HCT116 (cell line): Measurements from ENCODE around the gene TWNK. TPM values are rescaled to one million over a fixed set of nuclear protein-coding genes. Genes with fewer than 3 reads are reported as not detected.
A peak's percentile ranks its signal among the peaks of the same experiment; 100 is the strongest.

Experiments used
- ATAC-seq: fragments of 200-7000 bp; cut with Tn5 transposase; 2 replicates; pipeline ENCODE4 v1.9.1; 2020; ENCODE audit warnings: mild to moderate bottlenecking, moderate library complexity
- BruUV-seq: library from RNA; stranded (reverse); fragments of 400-500 nt; replicated peaks from 2 replicates; lab custom pipeline; 2021; lab: Mats Ljungman, UMichigan
- CTCF ChIA-PET: fragments of 300-600 bp; sonication (Branson Sonifier 250); formaldehyde crosslinking; loops from one replicate; lab custom pipeline; 2021; ENCODE audit warnings: antibody characterized with exemption; lab: Charles Lee
- POLR2A ChIA-PET: fragments of 300-600, 350-600 bp; sonication (Branson Sonifier 250); formaldehyde crosslinking; loops from one replicate; lab custom pipeline; 2021; ENCODE audit warnings: antibody characterized with exemption; lab: Charles Lee
- RAD21 ChIA-PET, 2 experiments: fragments of 300-600 bp; sonication (Branson Sonifier 250); formaldehyde crosslinking; loops; one replicate each; lab custom pipeline; 2023; ENCODE audit warnings: low total read pairs in 2 of 2; ENCODE audit not compliant: uncharacterized antibody in 2 of 2, unreplicated experiment in 2 of 2, low non-redundant PET in 1 of 2; lab: Charles Lee
- DNase-seq: peaks from one replicate; pipeline ENCODE4 v3.0.0-alpha.2; 2010; ENCODE audit warnings: low read depth, low spot score
- H2AFZ ChIP-seq: fragments of 200-600 bp; shearing (Covaris generic), sonication (generic); 2 replicates; pipeline ENCODE4 v1.6.1; 2017; ENCODE audit warnings: low read depth, mixed run types, mixed read lengths, antibody characterized with exemption, low read length; ENCODE audit not compliant: poor library complexity, severe bottlenecking
- H3K27ac ChIP-seq: 2 replicates; pipeline ENCODE4 v1.5.1; 2012; ENCODE audit warnings: low read depth, low read length
- H3K27me3 ChIP-seq: fragments of 200-600 bp; sonication (generic); 2 replicates; pipeline ENCODE4 v1.6.1; 2016; ENCODE audit warnings: mixed run types, low read length, mixed read lengths; ENCODE audit not compliant: insufficient read depth
- H3K36me3 ChIP-seq, 2 experiments: fragments of 200-500 bp in 1 of 2; fragments of 200-600 bp in 1 of 2; sonication (Bioruptor generic) in 1 of 2; sonication (generic) in 1 of 2; 2 replicates each; pipeline versions ENCODE4 v1.5.1 to v1.6.1; 2014 to 2016; ENCODE audit warnings: low read length in 2 of 2, inconsistent platforms in 1 of 2, mixed read lengths in 1 of 2, mixed run types in 1 of 2; ENCODE audit not compliant: insufficient read depth in 2 of 2, control insufficient read depth in 1 of 2
- H3K4me1 ChIP-seq, 2 experiments: fragments of 200-600 bp in 1 of 2; sonication (generic) in 1 of 2; 2 replicates each; pipeline versions ENCODE4 v1.5.1 to v1.6.1; 2012 to 2017; ENCODE audit warnings: low read length in 2 of 2, inconsistent platforms in 1 of 2, mild to moderate bottlenecking in 1 of 2, mixed read lengths in 1 of 2, mixed run types in 1 of 2, moderate library complexity in 1 of 2; ENCODE audit not compliant: insufficient read depth in 2 of 2, control insufficient read depth in 1 of 2
- H3K4me2 ChIP-seq: fragments of 200-600 bp; sonication (generic); 2 replicates; pipeline ENCODE4 v1.6.1; 2017; ENCODE audit warnings: mixed run types, low read length, mixed read lengths
- H3K4me3 ChIP-seq, 2 experiments: fragments of 200-600 bp in 1 of 2; sonication (generic) in 1 of 2; replicated peaks in 1 of 2; 2 replicates each; pipeline ENCODE4 v1.5.1; 2011 to 2016; ENCODE audit warnings: low read length in 2 of 2, control low read depth in 1 of 2, low read depth in 1 of 2, mild to moderate bottlenecking in 1 of 2, mixed read lengths in 1 of 2, mixed run types in 1 of 2
- H3K79me2 ChIP-seq: fragments of 200-600 bp; sonication (generic); 2 replicates; pipeline ENCODE4 v1.6.1; 2017; ENCODE audit warnings: mild to moderate bottlenecking, mixed run types, low read length, moderate library complexity, mixed read lengths; ENCODE audit not compliant: insufficient read depth
- H3K9ac ChIP-seq: fragments of 200-600 bp; sonication (generic); 2 replicates; pipeline ENCODE4 v1.6.1; 2016; ENCODE audit warnings: low read length, mixed read lengths
- H3K9me2 ChIP-seq: fragments of 200-600 bp; sonication (generic), shearing (Covaris generic); 2 replicates; pipeline ENCODE4 v1.6.1; 2017; ENCODE audit warnings: mixed run types, mild to moderate bottlenecking, moderate library complexity; ENCODE audit not compliant: insufficient read depth
- H3K9me3 ChIP-seq, 2 experiments: fragments of 200-500 bp in 1 of 2; fragments of 200-600 bp in 1 of 2; sonication (Bioruptor generic) in 1 of 2; sonication (generic) in 1 of 2; 2 replicates each; pipeline ENCODE4 v1.6.1; 2014 to 2017; ENCODE audit warnings: low read length in 2 of 2, mixed read lengths in 2 of 2, inconsistent platforms in 1 of 2, low read depth in 1 of 2, mild to moderate bottlenecking in 1 of 2, mixed run types in 1 of 2, moderate library complexity in 1 of 2; ENCODE audit not compliant: control insufficient read depth in 1 of 2, insufficient read depth in 1 of 2
- H4K20me1 ChIP-seq: fragments of 200-600 bp; sonication (generic), shearing (Covaris generic); 2 replicates; pipeline ENCODE4 v1.6.1; 2017; ENCODE audit warnings: mixed run types, mild to moderate bottlenecking, moderate library complexity; ENCODE audit not compliant: insufficient read depth
- CBX3 ChIP-seq: IDR thresholded peaks from 2 replicates; pipeline ENCODE4 v1.6.1; 2012; ENCODE audit warnings: low read depth
- EGR1 ChIP-seq: IDR thresholded peaks from 2 replicates; pipeline ENCODE4 v1.6.1; 2012; ENCODE audit warnings: low read depth
- ELF1 ChIP-seq: IDR thresholded peaks from 2 replicates; pipeline ENCODE4 v1.6.1; 2012; ENCODE audit warnings: low read depth, borderline replicate concordance
- EZH2phosphoT487 ChIP-seq: fragments of 200-600 bp; IDR thresholded peaks from 2 replicates; pipeline ENCODE4 v1.6.1; 2018; ENCODE audit warnings: antibody characterized with exemption, borderline replicate concordance
- FOSL1 ChIP-seq: IDR thresholded peaks from 2 replicates; pipeline ENCODE4 v1.6.1; 2012; ENCODE audit warnings: low read depth
- POLR2A ChIP-seq: IDR thresholded peaks from 2 replicates; pipeline ENCODE4 v1.7.0; 2011; ENCODE audit warnings: borderline replicate concordance; ENCODE audit not compliant: insufficient read depth, insufficient read length; ENCODE audit errors: extremely low read depth
- POLR2AphosphoS5 ChIP-seq: IDR thresholded peaks from 2 replicates; pipeline ENCODE4 v1.6.1; 2011; ENCODE audit warnings: mild to moderate bottlenecking, low read depth, low read length, moderate library complexity
- SP1 ChIP-seq: IDR thresholded peaks from 2 replicates; pipeline ENCODE4 v1.6.1; 2012; ENCODE audit warnings: low read depth
- SRF ChIP-seq: IDR thresholded peaks from 2 replicates; pipeline ENCODE4 v1.6.1; 2012; ENCODE audit warnings: low read depth
- TCF7L2 ChIP-seq: IDR thresholded peaks from 2 replicates; pipeline ENCODE4 v1.7.0; 2011; ENCODE audit warnings: borderline replicate concordance, inconsistent platforms; ENCODE audit not compliant: insufficient read depth, insufficient read length; ENCODE audit errors: extremely low read depth
- YY1 ChIP-seq: IDR thresholded peaks from 2 replicates; pipeline ENCODE4 v1.6.1; 2011; ENCODE audit warnings: low read length, low read depth, moderate library complexity, mild to moderate bottlenecking; ENCODE audit not compliant: insufficient replicate concordance; ENCODE audit errors: extremely low read depth
- ZBTB33 ChIP-seq: IDR thresholded peaks from 2 replicates; pipeline ENCODE4 v1.6.1; 2011; ENCODE audit warnings: mild to moderate bottlenecking, low read length, moderate library complexity; ENCODE audit not compliant: insufficient replicate concordance; ENCODE audit errors: extremely low read depth
- ZFX ChIP-seq: fragments of 450-650 bp; IDR thresholded peaks from 2 replicates; pipeline ENCODE4 v1.6.1; 2017
- ZNF274 ChIP-seq: fragments of 200-500 bp; sonication (Bioruptor generic); IDR thresholded peaks from 2 replicates; pipeline ENCODE4 v1.6.1; 2014; ENCODE audit warnings: mild to moderate bottlenecking, low read depth, low read length, inconsistent platforms
- intact Hi-C: fragments of 100-400 bp; cut with micrococcal nuclease; formaldehyde crosslinking; loops from 2 replicates; pipeline ENCODE4 v1.10.0; 2022
- total RNA-seq: library from RNA; stranded (reverse); gene quantifications from one replicate; pipeline ENCODE4 v1.2.1, GENCODE V29; 2021; ENCODE audit not compliant: unreplicated experiment
- TF ChIP-seq, protein P1 (sequence below): IDR thresholded peaks from 2 replicates; pipeline ENCODE4 v1.6.1; 2012

Gene TWNK
- total RNA-seq, 1 experiment from 2014 or later = 42.1 TPM

- ChIA-PET CTCF (interaction anchor here (0.6 to 8.3 kb wide), 6 partner anchors 10 to 118 kb away, joined by 3 to 118 read pairs (median 13); no protein-coding TSS in a partner anchor), POLR2A (no interaction called here), RAD21 (interaction anchor here in 1 of 2 experiments (0.9 kb wide), 1 partner anchor 14 kb away, joined by 5 read pairs; no protein-coding TSS in a partner anchor)
- no TSS peak for BruUV-seq
- Histone ChIP-seq H3K9me3 (no peaks in the 10 kb centered on the region), H3K27ac (peak within 1 kb of the TSS; percentile 87), H3K27me3 (no peaks in the 10 kb centered on the region), H3K79me2 (peaks cover 48% of the 10 kb centered on the region), H3K9me2 (no peaks in the 10 kb centered on the region), H3K4me3 (peak within 1 kb of the TSS; percentile 88 to 92), H3K4me2 (peak within 1 kb of the TSS; percentile 98), H2AFZ (no peak within 1 kb of the TSS), H3K9ac (peak within 1 kb of the TSS; percentile 94), H3K4me1 (peaks cover 21 to 51% of the 10 kb centered on the region in 2 experiments), H4K20me1 (no peaks in the 10 kb centered on the region), H3K36me3 (peaks cover 7 to 11% of the 10 kb centered on the region in 2 experiments; a peak in 2 of 4 replicates)
- TF ChIP-seq ELF1 (no peak), ZNF274 (no peak), ZFX (peak; percentile 52; the same call in 1 of the 2 replicates), EGR1 (no peak)
- TF ChIP-seq, protein P1, sequence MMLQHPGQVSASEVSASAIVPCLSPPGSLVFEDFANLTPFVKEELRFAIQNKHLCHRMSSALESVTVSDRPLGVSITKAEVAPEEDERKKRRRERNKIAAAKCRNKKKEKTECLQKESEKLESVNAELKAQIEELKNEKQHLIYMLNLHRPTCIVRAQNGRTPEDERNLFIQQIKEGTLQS = no peak
- no peak; the same call in 1 of the 2 replicates for ATAC-seq
- intact Hi-C loops = no loop called here
- DNase-seq = no peak
Observed at GRCh38 chr10:100999742-101000126, 12.4 kb downstream of the TWNK start, which contains the start of gene LZTS2. Gene LZTS2, plus strand, starts transcription at chr10:100999808. Its CDS starts 2,731 bp downstream, at chr10:101002539.

DNA sequence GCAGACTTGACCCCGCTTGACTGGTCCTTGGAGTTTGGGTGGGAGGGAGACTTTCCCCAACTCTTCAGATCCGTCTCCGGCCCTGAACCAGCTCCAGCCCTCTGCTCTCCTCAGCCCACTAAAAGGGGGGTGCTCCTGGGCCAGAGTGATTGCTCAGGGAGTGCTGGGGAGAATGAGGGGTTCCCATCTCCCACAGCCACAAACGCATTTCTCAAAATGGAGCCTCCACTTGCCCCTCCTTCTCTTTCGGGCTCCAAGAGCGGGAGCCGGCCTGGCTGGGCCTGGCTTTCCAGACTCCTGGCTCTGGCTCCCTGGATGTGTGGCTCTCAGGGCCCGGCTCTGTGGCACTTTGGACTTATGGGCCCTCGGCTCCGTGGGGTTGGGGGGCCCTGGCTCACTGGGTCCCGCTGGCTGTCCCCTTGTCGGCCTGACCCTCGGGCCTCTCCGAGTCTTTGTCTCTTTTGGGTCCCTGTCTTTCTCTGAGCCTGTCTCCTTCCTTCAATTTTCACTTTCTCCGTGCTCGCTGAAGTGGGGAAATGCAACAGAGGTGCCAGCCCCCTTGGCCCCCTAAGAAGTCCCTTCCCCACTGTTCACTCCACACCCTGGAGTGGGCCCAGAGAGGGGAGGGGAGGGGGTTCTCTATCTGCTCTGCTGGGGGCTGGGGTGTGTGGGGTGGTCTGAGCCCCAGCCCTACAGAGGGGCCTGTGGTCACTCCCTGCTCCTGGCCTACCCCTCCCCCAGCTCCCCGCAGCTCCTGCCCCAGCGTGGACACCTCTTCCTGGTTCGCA is 13.0 kb downstream of the TWNK start:
- H3K9ac ChIP-seq = peak overlapping the region; percentile 94
- TF ChIP-seq EGR1 = no peak
- no peak for TF ChIP-seq FOSL1
- TF ChIP-seq EZH2phosphoT487 = no peak
- TF ChIP-seq YY1 = peak; percentile 5
- TF ChIP-seq SRF = no peak
- TF ChIP-seq POLR2AphosphoS5 = peak; percentile 16; the same call in 1 of the 2 replicates
- TF ChIP-seq SP1 = no peak
- no peak for TF ChIP-seq ZNF274
- TF ChIP-seq POLR2A = peak; percentile 22
- TF ChIP-seq, protein P1 = no peak
- TF ChIP-seq CBX3 = no peak
- TF ChIP-seq TCF7L2 = no peak
- no peak for TF ChIP-seq ZBTB33
- H3K4me1 ChIP-seq = peaks cover 21 to 47% of the 10 kb centered on the region in 2 experiments
- ChIA-PET RAD21 (interaction anchor here in 1 of 2 experiments (0.9 kb wide), 1 partner anchor 14 kb away, joined by 5 read pairs; no protein-coding TSS in a partner anchor), POLR2A (no interaction called here), CTCF (interaction anchor here (0.9 to 8.3 kb wide), 5 partner anchors 9 to 55 kb away, joined by 3 to 118 read pairs (median 23); no protein-coding TSS in a partner anchor)
- peaks cover 4 to 7% of the 10 kb centered on the region in 2 experiments; a peak in 2 of 4 replicates for H3K36me3 ChIP-seq
- H3K9me3 ChIP-seq = no peaks in the 10 kb centered on the region
- peak overlapping the region; percentile 96 for H3K4me2 ChIP-seq
- peak overlapping the region; percentile 88 to 92 for H3K4me3 ChIP-seq
- intact Hi-C loops = no loop called here
- DNase-seq (no peak), ATAC-seq (no peak)
- no peaks in the 10 kb centered on the region for H3K9me2 ChIP-seq
- TSS peak; percentile 30 for BruUV-seq
- H3K27ac ChIP-seq = peak overlapping the region; percentile 87
- H3K79me2 ChIP-seq = peaks cover 48% of the 10 kb centered on the region
- H4K20me1 ChIP-seq = no peaks in the 10 kb centered on the region
- no peaks in the 10 kb centered on the region for H3K27me3 ChIP-seq
- no peak overlapping the region for H2AFZ ChIP-seq
